H1 (cell line): ENCODE measurements around the gene CDK3. TPM values are rescaled to one million over a fixed set of nuclear protein-coding genes. Genes with fewer than 3 reads are reported as not detected.

ENCODE experiments used
- RNF2 ChIP-seq: fragments of 200-900, 300-1000 bp; sonication (generic); IDR thresholded peaks from 2 replicates; pipeline ENCODE4 v1.7.1; 2016; ENCODE audit warnings: borderline replicate concordance, low read depth, mild to moderate bottlenecking, antibody characterized with exemption, low read length; ENCODE audit not compliant: poor library complexity, severe bottlenecking; ENCODE audit errors: missing control alignments
- TEAD4 ChIP-seq: IDR thresholded peaks from 2 replicates; pipeline ENCODE4 v1.6.1; 2012; ENCODE audit warnings: low read depth, low read length, inconsistent platforms, mixed read lengths
- polyA plus RNA-seq, 7 experiments: library from polyadenylated mRNA; depleted of rRNA in 3 of 7; stranded (reverse) in 5 of 7; unstranded in 2 of 7; fragments of >200 nt in 5 of 7; fragments of 200-250 nt in 2 of 7; gene quantifications; 1 replicate in 5 of 7; 2 replicates in 1 of 7; 4 replicates in 1 of 7; pipeline versions ENCODE4 v1.2.1 to v1.2.3, GENCODE V29; 2011 to 2013; ENCODE audit warnings: missing spikeins in 2 of 7, mixed read lengths in 2 of 7
- total RNA-seq: library from RNA; stranded (reverse); fragmentation: NEBNext Ultra II Directional; extraction: Animal tissue kit (Norgen Biotek cat#: 25700); gene quantifications from 2 replicates; pipeline ENCODE4 v1.2.1, GENCODE V29; 2021
- TF ChIP-seq, protein P1 (sequence below): fragments of 300-600 bp; sonication (generic); IDR thresholded peaks from 2 replicates; pipeline ENCODE4 v1.7.1; 2012; ENCODE audit warnings: low read length, moderate library complexity, mild to moderate bottlenecking, inconsistent platforms; ENCODE audit not compliant: insufficient replicate concordance
- TF ChIP-seq, protein P2 (sequence below): IDR thresholded peaks from 2 replicates; pipeline ENCODE4 v1.6.1; 2012; ENCODE audit warnings: inconsistent platforms

CDK3 gene
- total and polyA plus RNA-seq, 2 of the 8 experiments (the other 6 are each of a cell fraction or from before 2014, with no cell fraction given) = 10.0 to 14.6 TPM

DNA sequence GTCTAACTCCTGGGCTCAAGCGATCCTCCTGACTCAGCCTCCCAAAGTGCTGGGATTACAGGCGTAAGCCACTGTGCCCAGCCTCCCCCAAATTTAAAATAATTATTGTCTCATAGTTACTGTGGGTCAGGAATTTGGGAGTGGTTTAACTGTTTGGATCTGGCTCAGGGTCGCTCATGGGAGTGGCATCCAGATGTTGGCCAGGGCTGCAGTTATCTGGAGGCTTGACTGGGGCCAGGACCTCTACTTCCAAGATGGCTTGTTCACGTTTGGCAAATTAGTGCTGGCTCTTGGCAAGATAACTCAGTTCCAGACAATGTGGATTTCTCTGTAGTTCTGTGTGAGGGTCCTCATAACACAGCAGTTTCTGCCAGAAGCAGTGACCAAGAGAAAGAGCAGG lies 13.6 kb upstream of the CDK3 start (continued):
- TF ChIP-seq, protein P1, sequence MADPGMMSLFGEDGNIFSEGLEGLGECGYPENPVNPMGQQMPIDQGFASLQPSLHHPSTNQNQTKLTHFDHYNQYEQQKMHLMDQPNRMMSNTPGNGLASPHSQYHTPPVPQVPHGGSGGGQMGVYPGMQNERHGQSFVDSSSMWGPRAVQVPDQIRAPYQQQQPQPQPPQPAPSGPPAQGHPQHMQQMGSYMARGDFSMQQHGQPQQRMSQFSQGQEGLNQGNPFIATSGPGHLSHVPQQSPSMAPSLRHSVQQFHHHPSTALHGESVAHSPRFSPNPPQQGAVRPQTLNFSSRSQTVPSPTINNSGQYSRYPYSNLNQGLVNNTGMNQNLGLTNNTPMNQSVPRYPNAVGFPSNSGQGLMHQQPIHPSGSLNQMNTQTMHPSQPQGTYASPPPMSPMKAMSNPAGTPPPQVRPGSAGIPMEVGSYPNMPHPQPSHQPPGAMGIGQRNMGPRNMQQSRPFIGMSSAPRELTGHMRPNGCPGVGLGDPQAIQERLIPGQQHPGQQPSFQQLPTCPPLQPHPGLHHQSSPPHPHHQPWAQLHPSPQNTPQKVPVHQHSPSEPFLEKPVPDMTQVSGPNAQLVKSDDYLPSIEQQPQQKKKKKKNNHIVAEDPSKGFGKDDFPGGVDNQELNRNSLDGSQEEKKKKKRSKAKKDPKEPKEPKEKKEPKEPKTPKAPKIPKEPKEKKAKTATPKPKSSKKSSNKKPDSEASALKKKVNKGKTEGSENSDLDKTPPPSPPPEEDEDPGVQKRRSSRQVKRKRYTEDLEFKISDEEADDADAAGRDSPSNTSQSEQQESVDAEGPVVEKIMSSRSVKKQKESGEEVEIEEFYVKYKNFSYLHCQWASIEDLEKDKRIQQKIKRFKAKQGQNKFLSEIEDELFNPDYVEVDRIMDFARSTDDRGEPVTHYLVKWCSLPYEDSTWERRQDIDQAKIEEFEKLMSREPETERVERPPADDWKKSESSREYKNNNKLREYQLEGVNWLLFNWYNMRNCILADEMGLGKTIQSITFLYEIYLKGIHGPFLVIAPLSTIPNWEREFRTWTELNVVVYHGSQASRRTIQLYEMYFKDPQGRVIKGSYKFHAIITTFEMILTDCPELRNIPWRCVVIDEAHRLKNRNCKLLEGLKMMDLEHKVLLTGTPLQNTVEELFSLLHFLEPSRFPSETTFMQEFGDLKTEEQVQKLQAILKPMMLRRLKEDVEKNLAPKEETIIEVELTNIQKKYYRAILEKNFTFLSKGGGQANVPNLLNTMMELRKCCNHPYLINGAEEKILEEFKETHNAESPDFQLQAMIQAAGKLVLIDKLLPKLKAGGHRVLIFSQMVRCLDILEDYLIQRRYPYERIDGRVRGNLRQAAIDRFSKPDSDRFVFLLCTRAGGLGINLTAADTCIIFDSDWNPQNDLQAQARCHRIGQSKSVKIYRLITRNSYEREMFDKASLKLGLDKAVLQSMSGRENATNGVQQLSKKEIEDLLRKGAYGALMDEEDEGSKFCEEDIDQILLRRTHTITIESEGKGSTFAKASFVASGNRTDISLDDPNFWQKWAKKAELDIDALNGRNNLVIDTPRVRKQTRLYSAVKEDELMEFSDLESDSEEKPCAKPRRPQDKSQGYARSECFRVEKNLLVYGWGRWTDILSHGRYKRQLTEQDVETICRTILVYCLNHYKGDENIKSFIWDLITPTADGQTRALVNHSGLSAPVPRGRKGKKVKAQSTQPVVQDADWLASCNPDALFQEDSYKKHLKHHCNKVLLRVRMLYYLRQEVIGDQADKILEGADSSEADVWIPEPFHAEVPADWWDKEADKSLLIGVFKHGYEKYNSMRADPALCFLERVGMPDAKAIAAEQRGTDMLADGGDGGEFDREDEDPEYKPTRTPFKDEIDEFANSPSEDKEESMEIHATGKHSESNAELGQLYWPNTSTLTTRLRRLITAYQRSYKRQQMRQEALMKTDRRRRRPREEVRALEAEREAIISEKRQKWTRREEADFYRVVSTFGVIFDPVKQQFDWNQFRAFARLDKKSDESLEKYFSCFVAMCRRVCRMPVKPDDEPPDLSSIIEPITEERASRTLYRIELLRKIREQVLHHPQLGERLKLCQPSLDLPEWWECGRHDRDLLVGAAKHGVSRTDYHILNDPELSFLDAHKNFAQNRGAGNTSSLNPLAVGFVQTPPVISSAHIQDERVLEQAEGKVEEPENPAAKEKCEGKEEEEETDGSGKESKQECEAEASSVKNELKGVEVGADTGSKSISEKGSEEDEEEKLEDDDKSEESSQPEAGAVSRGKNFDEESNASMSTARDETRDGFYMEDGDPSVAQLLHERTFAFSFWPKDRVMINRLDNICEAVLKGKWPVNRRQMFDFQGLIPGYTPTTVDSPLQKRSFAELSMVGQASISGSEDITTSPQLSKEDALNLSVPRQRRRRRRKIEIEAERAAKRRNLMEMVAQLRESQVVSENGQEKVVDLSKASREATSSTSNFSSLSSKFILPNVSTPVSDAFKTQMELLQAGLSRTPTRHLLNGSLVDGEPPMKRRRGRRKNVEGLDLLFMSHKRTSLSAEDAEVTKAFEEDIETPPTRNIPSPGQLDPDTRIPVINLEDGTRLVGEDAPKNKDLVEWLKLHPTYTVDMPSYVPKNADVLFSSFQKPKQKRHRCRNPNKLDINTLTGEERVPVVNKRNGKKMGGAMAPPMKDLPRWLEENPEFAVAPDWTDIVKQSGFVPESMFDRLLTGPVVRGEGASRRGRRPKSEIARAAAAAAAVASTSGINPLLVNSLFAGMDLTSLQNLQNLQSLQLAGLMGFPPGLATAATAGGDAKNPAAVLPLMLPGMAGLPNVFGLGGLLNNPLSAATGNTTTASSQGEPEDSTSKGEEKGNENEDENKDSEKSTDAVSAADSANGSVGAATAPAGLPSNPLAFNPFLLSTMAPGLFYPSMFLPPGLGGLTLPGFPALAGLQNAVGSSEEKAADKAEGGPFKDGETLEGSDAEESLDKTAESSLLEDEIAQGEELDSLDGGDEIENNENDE = no peak
- TF ChIP-seq, protein P2, sequence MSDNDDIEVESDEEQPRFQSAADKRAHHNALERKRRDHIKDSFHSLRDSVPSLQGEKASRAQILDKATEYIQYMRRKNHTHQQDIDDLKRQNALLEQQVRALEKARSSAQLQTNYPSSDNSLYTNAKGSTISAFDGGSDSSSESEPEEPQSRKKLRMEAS = no peak
- no peak for TF ChIP-seq TEAD4
- TF ChIP-seq RNF2 = no peak
